ENCODE data around the gene MBTPS1. TPM values are rescaled to one million over a fixed set of nuclear protein-coding genes. Genes with fewer than 3 reads are reported as not detected.

Gene MBTPS1
- total and polyA plus RNA-seq, 7 donors = 13.6 to 83.6 (median 69.3) TPM

- WGBS, 2 donors = 88 to 92% methylated on average over 13 of the region's 13 CpGs
- Histone ChIP-seq H3K9me3 (no peaks in the 10 kb centered on the region), H3K36me3 (peaks cover 9 to 47% (median 15%) of the 10 kb centered on the region in 4 donors), H3K27ac (no peak overlapping the region), H3K4me1 (no peaks in the 10 kb centered on the region), H3K27me3 (no peaks in the 10 kb centered on the region), H3K4me3 (no peak overlapping the region)
- no peak for TF ChIP-seq EP300 (IDR thresholded peaks at IDR 0.05)
- TF ChIP-seq CTCF (IDR thresholded peaks at IDR 0.05) = no peak
- no peak for TF ChIP-seq POLR2AphosphoS5 (IDR thresholded peaks at IDR 0.05)
- TF ChIP-seq POLR2A (IDR thresholded peaks at IDR 0.05) = no peak
- intact Hi-C loops (cut with DNase I) = no loop called here
- peak; percentile 49 for DNase-seq
Observed at GRCh38 chr16:84049403-84050060, 67.2 kb downstream of the MBTPS1 start.

- Histone ChIP-seq H3K27ac (no peak overlapping the region), H3K4me1 (no peaks in the 10 kb centered on the region), H3K9me3 (no peaks in the 10 kb centered on the region), H3K27me3 (no peaks in the 10 kb centered on the region), H3K4me3 (no peak overlapping the region), H3K36me3 (peaks cover 9 to 41% (median 11%) of the 10 kb centered on the region in 4 donors)
- DNase-seq = peak; percentile 47
- WGBS, 2 donors = 94 to 95% methylated on average over 13 of the region's 13 CpGs
- intact Hi-C loops (cut with DNase I) = no loop called here
- no peak for TF ChIP-seq POLR2AphosphoS5 (IDR thresholded peaks at IDR 0.05)
- no peak for TF ChIP-seq POLR2A (IDR thresholded peaks at IDR 0.05)
- no peak for TF ChIP-seq CTCF (IDR thresholded peaks at IDR 0.05)
- no peak for TF ChIP-seq EP300 (IDR thresholded peaks at IDR 0.05)
Observed at GRCh38 chr16:84048871-84049270, 67.9 kb downstream of the MBTPS1 start.

GRCh38 chr16:84048270-84048669 lies 68.5 kb downstream of the MBTPS1 start:
- intact Hi-C loops (cut with DNase I) = no loop called here
- peaks cover 6 to 35% (median 10%) of the 10 kb centered on the region in 4 donors for H3K36me3 ChIP-seq
- H3K4me3 ChIP-seq = no peak overlapping the region
- H3K9me3 ChIP-seq = no peaks in the 10 kb centered on the region
- H3K27me3 ChIP-seq = no peaks in the 10 kb centered on the region
- H3K4me1 ChIP-seq = no peaks in the 10 kb centered on the region
- TF ChIP-seq POLR2A (IDR thresholded peaks at IDR 0.05) = no peak
- TF ChIP-seq EP300 (IDR thresholded peaks at IDR 0.05) = no peak
- no peak for TF ChIP-seq POLR2AphosphoS5 (IDR thresholded peaks at IDR 0.05)
- TF ChIP-seq CTCF (IDR thresholded peaks at IDR 0.05) = no peak
- peak; percentile 40 for DNase-seq
- no peak overlapping the region for H3K27ac ChIP-seq
- WGBS, 2 donors = 45 to 78% methylated on average over 7 of the region's 7 CpGs

GRCh38 chr16:84047626-84048025 lies 69.1 kb downstream of the MBTPS1 start:
- Histone ChIP-seq H3K27ac (no peak overlapping the region), H3K9me3 (no peaks in the 10 kb centered on the region), H3K4me1 (no peaks in the 10 kb centered on the region), H3K27me3 (peaks cover 0 to 5% (median 0%) of the 10 kb centered on the region in 3 donors), H3K4me3 (no peak overlapping the region), H3K36me3 (peaks cover 4 to 28% (median 8%) of the 10 kb centered on the region in 4 donors)
- no peak for TF ChIP-seq POLR2AphosphoS5 (IDR thresholded peaks at IDR 0.05)
- no peak for TF ChIP-seq CTCF (IDR thresholded peaks at IDR 0.05)
- TF ChIP-seq EP300 (IDR thresholded peaks at IDR 0.05) = no peak
- no peak for TF ChIP-seq POLR2A (IDR thresholded peaks at IDR 0.05)
- intact Hi-C loops (cut with DNase I) = no loop called here
- 85 to 88% methylated on average over 6 of the region's 6 CpGs for WGBS, 2 donors
- DNase-seq = peak; percentile 52
